Endothelial cell of umbilical vein (primary cell): Measurements from ENCODE around the gene PAPPA2. TPM values are rescaled to one million over a fixed set of nuclear protein-coding genes. Genes with fewer than 3 reads are reported as not detected.

Source experiments
- BruUV-seq: library from RNA; stranded (reverse); fragments of 400-500 nt; replicated peaks from 2 replicates; lab custom pipeline; 2021; lab: Mats Ljungman, UMichigan
- CTCF ChIA-PET: fragments of 300-600, 350-600 bp; sonication (Branson Sonifier 250); formaldehyde crosslinking; loops from one replicate; lab custom pipeline; 2021; ENCODE audit warnings: antibody characterized with exemption, inconsistent platforms; lab: Charles Lee
- POLR2A ChIA-PET: fragments of 300-600, 350-600 bp; sonication (Branson Sonifier 250); formaldehyde crosslinking; loops from one replicate; lab custom pipeline; 2021; ENCODE audit warnings: antibody characterized with exemption, inconsistent platforms; lab: Charles Lee
- DNase-seq: peaks from one replicate; pipeline ENCODE4 v3.0.0-alpha.2; 2011; ENCODE audit warnings: low read depth, low spot score
- FAIRE-seq: peaks from 2 replicates; lab custom pipeline; 2011; peaks lifted over from hg19 to GRCh38; lab: Jason Lieb, UNC
- H2AFZ ChIP-seq: 2 replicates; pipeline ENCODE4 v1.6.0; 2012; ENCODE audit warnings: low read depth, low read length, control low read depth, inconsistent platforms
- H3K27ac ChIP-seq: 2 replicates; pipeline ENCODE4 v1.5.1; 2011; ENCODE audit warnings: low read depth, mild to moderate bottlenecking, control low read depth, low read length, moderate library complexity; ENCODE audit not compliant: insufficient read depth
- H3K27me3 ChIP-seq, 2 experiments: 2 replicates each; pipeline versions ENCODE4 v1.6.0 to v1.6.1; 2011; ENCODE audit warnings: low read length in 2 of 2, mixed read lengths in 1 of 2; ENCODE audit not compliant: control insufficient read depth in 2 of 2, insufficient read depth in 2 of 2
- H3K36me3 ChIP-seq, 2 experiments: 2 replicates in 1 of 2; 3 replicates in 1 of 2; pipeline ENCODE4 v1.5.1; 2011; ENCODE audit warnings: low read length in 2 of 2, mild to moderate bottlenecking in 1 of 2, moderate library complexity in 1 of 2; ENCODE audit not compliant: control insufficient read depth in 2 of 2, insufficient read depth in 2 of 2; ENCODE audit errors: extremely low read depth in 1 of 2
- H3K4me1 ChIP-seq: 3 replicates; pipeline ENCODE4 v1.5.1; 2011; ENCODE audit warnings: mild to moderate bottlenecking, low read length; ENCODE audit not compliant: control insufficient read depth, insufficient read depth; ENCODE audit errors: extremely low read depth
- H3K4me2 ChIP-seq: 2 replicates; pipeline ENCODE4 v1.6.1; 2011; ENCODE audit warnings: low read length, control low read depth, mixed read lengths; ENCODE audit not compliant: insufficient read depth
- H3K4me3 ChIP-seq, 3 experiments: fragments of 200-600 bp in 1 of 3; sonication (generic), shearing (Covaris generic) in 1 of 3; replicated peaks in 1 of 3; 2 replicates each; pipeline ENCODE4 v1.5.1; 2011 to 2016; ENCODE audit warnings: control low read depth in 3 of 3, low read length in 3 of 3, mild to moderate bottlenecking in 2 of 3, inconsistent platforms in 1 of 3, low read depth in 1 of 3, moderate library complexity in 1 of 3; ENCODE audit not compliant: insufficient read depth in 1 of 3
- H3K79me2 ChIP-seq: 2 replicates; pipeline ENCODE4 v1.6.0; 2012; ENCODE audit warnings: low read length, inconsistent platforms; ENCODE audit not compliant: control insufficient read depth, insufficient read depth
- H3K9ac ChIP-seq: replicated peaks from 2 replicates; pipeline ENCODE3; 2011; ENCODE audit warnings: low read length, control low read depth; ENCODE audit not compliant: insufficient read depth; ENCODE audit errors: extremely low read depth
- H3K9me1 ChIP-seq: replicated peaks from 3 replicates; pipeline ENCODE4 v1.6.0; 2011; ENCODE audit warnings: mild to moderate bottlenecking, low read length; ENCODE audit not compliant: control insufficient read depth, insufficient read depth; ENCODE audit errors: extremely low read depth
- H3K9me3 ChIP-seq: replicated peaks from 2 replicates; pipeline ENCODE4 v1.5.1; 2012; ENCODE audit warnings: low read length, inconsistent platforms; ENCODE audit not compliant: control insufficient read depth, insufficient read depth
- H4K20me1 ChIP-seq: replicated peaks from 2 replicates; pipeline ENCODE3; 2011; ENCODE audit warnings: mild to moderate bottlenecking, low read length; ENCODE audit not compliant: control insufficient read depth, insufficient read depth; ENCODE audit errors: extremely low read depth
- CTCF ChIP-seq, 2 donors: IDR thresholded peaks; 1 replicate in 1 of 2; 2 replicates in 1 of 2; pipeline ENCODE4 v1.5.1; 2011; ENCODE audit warnings: low read length in 2 of 2, mild to moderate bottlenecking in 2 of 2, moderate library complexity in 2 of 2, control low read depth in 1 of 2, inconsistent platforms in 1 of 2, low read depth in 1 of 2; ENCODE audit not compliant: insufficient read depth in 1 of 2; ENCODE audit errors: extremely low read depth in 1 of 2
- EZH2 ChIP-seq: IDR thresholded peaks from 2 replicates; pipeline ENCODE4 v1.6.1; 2012; ENCODE audit warnings: borderline replicate concordance, low read depth, mild to moderate bottlenecking, moderate library complexity, low read length, inconsistent platforms; ENCODE audit not compliant: severe bottlenecking
- FOS ChIP-seq: IDR thresholded peaks from 2 replicates; pipeline ENCODE4 v1.6.1; 2011; ENCODE audit warnings: mild to moderate bottlenecking, low read length, moderate library complexity, borderline replicate concordance; ENCODE audit not compliant: insufficient read depth
- GATA2 ChIP-seq: IDR thresholded peaks from 2 replicates; pipeline ENCODE4 v1.7.0; 2011; ENCODE audit warnings: low read depth, mild to moderate bottlenecking, moderate library complexity, mixed read lengths, low read length; ENCODE audit not compliant: insufficient read length, insufficient read depth
- JUN ChIP-seq: IDR thresholded peaks from 2 replicates; pipeline ENCODE4 v1.6.1; 2011; ENCODE audit warnings: borderline replicate concordance, low read depth; ENCODE audit not compliant: insufficient read length, insufficient read depth
- MAX ChIP-seq: IDR thresholded peaks from 2 replicates; pipeline ENCODE4 v1.6.1; 2011; ENCODE audit not compliant: insufficient read depth, insufficient read length
- MYC ChIP-seq: IDR thresholded peaks from one replicate; pipeline ENCODE4 v1.6.1; 2011; ENCODE audit warnings: mild to moderate bottlenecking, low read depth, low read length
- POLR2A ChIP-seq: IDR thresholded peaks from 2 replicates; pipeline ENCODE4 v1.6.1; 2012; ENCODE audit warnings: low read depth, mild to moderate bottlenecking, control low read depth, low read length
- POLR2AphosphoS5 ChIP-seq: IDR thresholded peaks from 2 replicates; pipeline ENCODE4 v1.6.1; 2012; ENCODE audit warnings: low read depth, mild to moderate bottlenecking, control low read depth, low read length, moderate library complexity; ENCODE audit not compliant: insufficient read depth
- dilution Hi-C: fragments of 300-500 bp; cut with MboI; formaldehyde crosslinking; loops from one replicate; pipeline ENCODE4 v1.15.0; 2019; ENCODE audit warnings: low sequenced_read_pairs; ENCODE audit not compliant: extremely low pct_ligation_motif_present
- intact Hi-C: fragments of 100-400 bp; cut with micrococcal nuclease; formaldehyde crosslinking; loops from one replicate; pipeline ENCODE4 v1.10.0; 2022
- polyA plus RNA-seq, 4 experiments: library from polyadenylated mRNA; depleted of rRNA in 3 of 4; stranded (reverse) in 3 of 4; unstranded in 1 of 4; fragments of >200 nt; gene quantifications; 2 replicates each; pipeline versions ENCODE4 v1.2.1 to v1.2.3, GENCODE V29; 2011 to 2012; ENCODE audit warnings: missing spikeins in 1 of 4
- total RNA-seq: library from RNA; stranded (reverse); gene quantifications from 2 replicates; pipeline ENCODE4 v1.2.3, GENCODE V29; 2021

The PAPPA2 gene
- total and polyA plus RNA-seq, 2 donors (not counting 3 experiments of a cell fraction or from before 2014, with no cell fraction given): not detected

GRCh38 chr1:176765608-176766007 is 302.6 kb downstream of the PAPPA2 start:
- Histone ChIP-seq H3K9me3 (no peaks in the 10 kb centered on the region), H3K9me1 (no peaks in the 10 kb centered on the region), H4K20me1 (no peaks in the 10 kb centered on the region), H3K4me1 (no peaks in the 10 kb centered on the region), H3K36me3 (no peaks in the 10 kb centered on the region), H3K79me2 (no peaks in the 10 kb centered on the region), H3K4me2 (no peak overlapping the region), H3K4me3 (no peak overlapping the region), H2AFZ (no peak overlapping the region), H3K27ac (no peak overlapping the region), H3K9ac (no peak overlapping the region), H3K27me3 (no peaks in the 10 kb centered on the region)
- dilution Hi-C loops (no loop called here), intact Hi-C loops (no loop called here)
- ChIA-PET CTCF (no interaction called here), POLR2A (no interaction called here)
- BruUV-seq: no TSS peak
- FAIRE-seq (no peak), DNase-seq (no peak)
- TF ChIP-seq GATA2 (no peak), EZH2 (no peak), MYC (no peak), POLR2AphosphoS5 (no peak), JUN (no peak), CTCF (IDR thresholded peaks at IDR 0.05; ENCODE audit: extremely low read depth in 1 of 2, insufficient read depth in 1 of 2, low read depth in 1 of 2, low read length in 2 of 2) (no peak), FOS (no peak), POLR2A (no peak), MAX (no peak)
